ENCODE measurements around the gene PNPLA8. TPM values are rescaled to one million over a fixed set of nuclear protein-coding genes. Genes with fewer than 3 reads are reported as not detected.
A peak's percentile ranks its signal among the peaks of the same experiment; 100 is the strongest.

PNPLA8 gene
- total and polyA plus RNA-seq, 2 donors (not counting 3 experiments of a cell fraction or from before 2014, with no cell fraction given), result 5.9 to 19.9 TPM

- Histone ChIP-seq H3K9ac (replicated peaks; ENCODE audit: extremely low read depth, insufficient read depth, low read length) (peak overlapping the region; percentile 49), H3K4me2 (ENCODE audit: insufficient read depth, low read length) (peak overlapping the region; percentile 89), H3K27ac (ENCODE audit: insufficient read depth, low read depth, low read length) (peak overlapping the region; percentile 78), H3K27me3 (ENCODE audit: control insufficient read depth in 2 of 2, insufficient read depth in 2 of 2, low read length in 2 of 2) (no peaks in the 10 kb centered on the region), H4K20me1 (replicated peaks; ENCODE audit: control insufficient read depth, extremely low read depth, insufficient read depth, low read length) (no peaks in the 10 kb centered on the region), H3K9me3 (replicated peaks; ENCODE audit: control insufficient read depth, insufficient read depth, low read length) (no peaks in the 10 kb centered on the region), H3K4me1 (ENCODE audit: control insufficient read depth, extremely low read depth, insufficient read depth, low read length) (peaks cover 45% of the 10 kb centered on the region), H2AFZ (ENCODE audit: low read depth, low read length) (peak overlapping the region; percentile 93), H3K36me3 (ENCODE audit: control insufficient read depth in 2 of 2, extremely low read depth in 1 of 2, insufficient read depth in 2 of 2, low read length in 2 of 2) (no peaks in the 10 kb centered on the region), H3K9me1 (replicated peaks; ENCODE audit: control insufficient read depth, extremely low read depth, insufficient read depth, low read length) (no peaks in the 10 kb centered on the region), H3K79me2 (ENCODE audit: control insufficient read depth, insufficient read depth, low read length) (peaks cover 49% of the 10 kb centered on the region), H3K4me3 (replicated peaks in 1 of 3; ENCODE audit: insufficient read depth in 1 of 3, low read depth in 1 of 3, low read length in 3 of 3) (peak overlapping the region; percentile 65 to 95 (median 88))
- TF ChIP-seq CTCF (IDR thresholded peaks at IDR 0.05; ENCODE audit: extremely low read depth in 1 of 2, insufficient read depth in 1 of 2, low read depth in 1 of 2, low read length in 2 of 2), result no peak
- TF ChIP-seq POLR2AphosphoS5 (IDR thresholded peaks at IDR 0.05; ENCODE audit: insufficient read depth, low read depth, low read length), result peak; percentile 22
- no TSS peak for BruUV-seq (replicated peaks)
- FAIRE-seq (no peak), DNase-seq (ENCODE audit: low read depth, low spot score) (no peak)
- POLR2A ChIA-PET, result interaction anchor here (1.3 kb wide), 1 partner anchor 233 kb away, joined by 3 read pairs; no protein-coding TSS in a partner anchor
- dilution Hi-C loops (cut with MboI; ENCODE audit: extremely low pct_ligation_motif_present, low sequenced_read_pairs), result no loop called here
- CTCF ChIA-PET, result interaction anchor here (0.7 to 6.1 kb wide), 14 partner anchors 19 to 346 kb away, joined by 3 to 88 read pairs (median 4); no protein-coding TSS in a partner anchor
- intact Hi-C loops (cut with micrococcal nuclease), result loop anchor here (2.0 kb wide), 1 partner anchor 145 kb away; no protein-coding TSS in a partner anchor
These were observed 70.4 kb downstream of the PNPLA8 start for GRCh38 chr7:108455551-108455997.

Data from endothelial cell of umbilical vein (primary cell).